GM23338 (cell line): Measurements from ENCODE around the gene PDS5A. TPM values are rescaled to one million over a fixed set of nuclear protein-coding genes. Genes with fewer than 3 reads are reported as not detected.
"Not testable (repeated sequence)": the region's sequence is repeated elsewhere in the genome, so short reads cannot be mapped to it uniquely, and the experiment has no call there.

Source experiments
- ATAC-seq: fragments of 200-7000 bp; cut with Tn5 transposase; 3 replicates; pipeline ENCODE4 v1.9.1; 2020
- DNase-seq: peaks from one replicate; pipeline ENCODE4 v3.0.0-alpha.2; 2015; ENCODE audit warnings: low spot score
- H2AFZ ChIP-seq: fragments of 200-600 bp; sonication (generic); 2 replicates; pipeline ENCODE4 v1.8.0; 2016; ENCODE audit warnings: antibody characterized with exemption, mild to moderate bottlenecking, moderate library complexity
- H3F3A ChIP-seq: fragments of 200-600 bp; sonication (generic); replicated peaks from 2 replicates; pipeline ENCODE4 v1.8.0; 2017; ENCODE audit warnings: antibody characterized with exemption, mixed run types, low read depth
- H3K27ac ChIP-seq: fragments of 200-600 bp; sonication (generic); 2 replicates; pipeline ENCODE4 v1.6.1; 2016; ENCODE audit warnings: low read depth
- H3K27me3 ChIP-seq: fragments of 200-600 bp; sonication (generic); 2 replicates; pipeline ENCODE4 v1.8.0; 2016; ENCODE audit warnings: mild to moderate bottlenecking, mixed run types, moderate library complexity; ENCODE audit not compliant: insufficient read depth
- H3K36me3 ChIP-seq: fragments of 200-600 bp; sonication (generic); 2 replicates; pipeline ENCODE4 v1.8.0; 2016; ENCODE audit warnings: mild to moderate bottlenecking; ENCODE audit not compliant: insufficient read depth
- H3K4me1 ChIP-seq: fragments of 200-600 bp; sonication (generic); 2 replicates; pipeline ENCODE4 v1.8.0; 2016; ENCODE audit warnings: mild to moderate bottlenecking, moderate library complexity; ENCODE audit not compliant: insufficient read depth
- H3K4me2 ChIP-seq: fragments of 200-600 bp; sonication (generic); 2 replicates; pipeline ENCODE4 v1.7.1; 2017; ENCODE audit warnings: mixed run types
- H3K4me3 ChIP-seq: fragments of 200-600 bp; sonication (generic); 2 replicates; pipeline ENCODE4 v1.6.1; 2016; ENCODE audit warnings: mixed run types
- H3K79me2 ChIP-seq: fragments of 200-600 bp; sonication (generic); replicated peaks from 2 replicates; pipeline ENCODE4 v1.8.0; 2017; ENCODE audit warnings: mild to moderate bottlenecking; ENCODE audit not compliant: insufficient read depth
- H3K9me2 ChIP-seq: fragments of 200-600 bp; sonication (generic); 2 replicates; pipeline ENCODE4 v1.8.0; 2017; ENCODE audit not compliant: insufficient read depth
- H4K20me1 ChIP-seq: fragments of 200-600 bp; sonication (generic); replicated peaks from 2 replicates; pipeline ENCODE4 v1.8.0; 2017; ENCODE audit warnings: mild to moderate bottlenecking; ENCODE audit not compliant: insufficient read depth
- H3K27ac Mint-ChIP-seq: 2 replicates; pipeline ENCODE4 v1.8.0; 2020; ENCODE audit warnings: inconsistent platforms, mild to moderate bottlenecking, moderate library complexity, mixed read lengths
- H3K27me3 Mint-ChIP-seq: 3 replicates; pipeline ENCODE4 v1.8.0; 2022; ENCODE audit warnings: low read depth, mild to moderate bottlenecking, moderate library complexity, mixed read lengths, inconsistent platforms; ENCODE audit not compliant: insufficient read depth, poor library complexity
- H3K36me3 Mint-ChIP-seq: 3 replicates; pipeline ENCODE4 v1.8.0; 2021; ENCODE audit warnings: low read depth, mild to moderate bottlenecking, inconsistent platforms, moderate library complexity, mixed read lengths
- H3K4me1 Mint-ChIP-seq: 3 replicates; pipeline ENCODE4 v1.8.0; 2020; ENCODE audit warnings: mild to moderate bottlenecking, inconsistent platforms, mixed read lengths
- H3K4me3 Mint-ChIP-seq: 3 replicates; pipeline ENCODE4 v1.8.0; 2021; ENCODE audit warnings: moderate library complexity, mild to moderate bottlenecking, inconsistent platforms, mixed read lengths
- H3K9me3 Mint-ChIP-seq: 3 replicates; pipeline ENCODE4 v1.8.0; 2020; ENCODE audit warnings: moderate library complexity, mild to moderate bottlenecking, inconsistent platforms, mixed read lengths
- CTCF ChIP-seq, 2 experiments: fragments of 200-600 bp in 1 of 2; sonication (generic) in 1 of 2; conservative IDR thresholded peaks; 2 replicates each; pipeline versions ENCODE4 v1.5.1 to v1.6.1; 2016 to 2017; ENCODE audit warnings: antibody characterized with exemption in 2 of 2, low read depth in 2 of 2, mild to moderate bottlenecking in 2 of 2, moderate library complexity in 1 of 2
- EZH2 ChIP-seq: fragments of 200-600 bp; sonication (generic); IDR thresholded peaks from one replicate; pipeline ENCODE4 v1.8.0; 2017; ENCODE audit warnings: antibody characterized with exemption, mild to moderate bottlenecking, low read depth; ENCODE audit not compliant: unreplicated experiment
- EZH2phosphoT487 ChIP-seq: fragments of 200-600 bp; sonication (generic); IDR thresholded peaks from one replicate; pipeline ENCODE4 v1.8.1; 2018; ENCODE audit warnings: antibody characterized with exemption; ENCODE audit not compliant: unreplicated experiment
- JUNB ChIP-seq: IDR thresholded peaks from one replicate; pipeline ENCODE4 v1.6.1; 2016; ENCODE audit warnings: antibody characterized with exemption; ENCODE audit not compliant: unreplicated experiment
- NANOG ChIP-seq: IDR thresholded peaks from 2 replicates; pipeline ENCODE4 v1.6.1; 2016; ENCODE audit warnings: antibody characterized with exemption, borderline replicate concordance
- POLR2AphosphoS5 ChIP-seq: IDR thresholded peaks from 2 replicates; pipeline ENCODE4 v1.6.1; 2016; ENCODE audit warnings: antibody characterized with exemption, low read depth
- REST ChIP-seq: IDR thresholded peaks from one replicate; pipeline ENCODE4 v1.6.1; 2018; ENCODE audit warnings: antibody characterized with exemption; ENCODE audit not compliant: unreplicated experiment
- STAT1 ChIP-seq: IDR thresholded peaks from one replicate; pipeline ENCODE4 v1.6.1; 2016; ENCODE audit warnings: antibody characterized with exemption; ENCODE audit not compliant: unreplicated experiment
- ZNF331 ChIP-seq: fragments of 250-450 bp; sonication (Bioruptor Pico); IDR thresholded peaks from 2 replicates; pipeline ENCODE4 v1.5.0; 2020; ENCODE audit warnings: low read depth, mild to moderate bottlenecking, moderate library complexity
- ZNF462 ChIP-seq: fragments of 250-450 bp; sonication (Bioruptor Pico); IDR thresholded peaks from 2 replicates; pipeline ENCODE4 v1.5.0; 2020; ENCODE audit warnings: mild to moderate bottlenecking, moderate library complexity
- polyA plus RNA-seq: library from polyadenylated mRNA; unstranded; fragments of >200 nt; fragmentation: Nextera tagmentation; extraction: Ambion mirVana; gene quantifications from 2 replicates; pipeline ENCODE4 v1.2.1, GENCODE V29; 2016
- total RNA-seq: library from RNA; depleted of rRNA; stranded (reverse); fragments of >200 nt; shearing (Covaris generic); gene quantifications from 2 replicates; pipeline ENCODE4 v1.2.3, GENCODE V29; 2014

PDS5A gene
- total and polyA plus RNA-seq, 2 experiments from 2014 or later: 22.1 to 91.9 TPM

GRCh38 chr4:39838431-39838830 lies 139.3 kb downstream of the PDS5A start:
- peaks cover 86% of the 10 kb centered on the region for H3K36me3 Mint-ChIP-seq
- not testable (repeated sequence) for H3K79me2 ChIP-seq, H3F3A ChIP-seq, H3K4me3 ChIP-seq, H3K27me3 Mint-ChIP-seq, H3K4me3 Mint-ChIP-seq, H3K9me3 Mint-ChIP-seq, H3K27ac ChIP-seq, H3K27ac Mint-ChIP-seq, DNase-seq, H2AFZ ChIP-seq, H4K20me1 ChIP-seq, H3K27me3 ChIP-seq, H3K4me2 ChIP-seq, H3K4me1 Mint-ChIP-seq, ATAC-seq, H3K4me1 ChIP-seq, H3K9me2 ChIP-seq
- peaks cover 15% of the 10 kb centered on the region for H3K36me3 ChIP-seq

GRCh38 chr4:39834269-39834668 lies 143.4 kb downstream of the PDS5A start:
- Histone ChIP-seq H3K9me2 (no peaks in the 10 kb centered on the region), H3K4me3 (no peak overlapping the region), H3K79me2 (no peaks in the 10 kb centered on the region), H4K20me1 (no peaks in the 10 kb centered on the region; the same call in 1 of the 2 replicates), H3K4me2 (no peak overlapping the region), H3K4me1 (no peaks in the 10 kb centered on the region), H2AFZ (no peak overlapping the region), H3K36me3 (peaks cover 15% of the 10 kb centered on the region), H3F3A (0 out of 2 replicates have a peak, but pooled peaks cover 9% of the 10 kb centered on the region), H3K27ac (no peak overlapping the region), H3K27me3 (no peaks in the 10 kb centered on the region)
- DNase-seq: no peak
- ATAC-seq: no peak
- H3K4me1 Mint-ChIP-seq: no peaks in the 10 kb centered on the region; the same call in 2 of the 3 replicates
- H3K27me3 Mint-ChIP-seq: no peaks in the 10 kb centered on the region
- H3K4me3 Mint-ChIP-seq: no peak overlapping the region
- peaks cover 78% of the 10 kb centered on the region for H3K36me3 Mint-ChIP-seq
- H3K27ac Mint-ChIP-seq: no peak overlapping the region
- H3K9me3 Mint-ChIP-seq: no peaks in the 10 kb centered on the region
- TF ChIP-seq ZNF331 (CRISPR knock-in tag): no peak
- TF ChIP-seq NANOG: no peak
- TF ChIP-seq JUNB: no peak
- no peak for TF ChIP-seq CTCF (conservative IDR thresholded peaks at IDR 0.05; ENCODE audit: low read depth in 2 of 2)
- no peak for TF ChIP-seq POLR2AphosphoS5
- TF ChIP-seq EZH2phosphoT487: no peak
- no peak for TF ChIP-seq EZH2
- TF ChIP-seq STAT1: no peak
- no peak for TF ChIP-seq REST
- TF ChIP-seq ZNF462 (CRISPR knock-in tag): no peak
